ENCODE data around the gene KLLN.
"Not testable (repeated sequence)": the region's sequence is repeated elsewhere in the genome, so short reads cannot be mapped to it uniquely, and the experiment has no call there.

Gene KLLN

DNA sequence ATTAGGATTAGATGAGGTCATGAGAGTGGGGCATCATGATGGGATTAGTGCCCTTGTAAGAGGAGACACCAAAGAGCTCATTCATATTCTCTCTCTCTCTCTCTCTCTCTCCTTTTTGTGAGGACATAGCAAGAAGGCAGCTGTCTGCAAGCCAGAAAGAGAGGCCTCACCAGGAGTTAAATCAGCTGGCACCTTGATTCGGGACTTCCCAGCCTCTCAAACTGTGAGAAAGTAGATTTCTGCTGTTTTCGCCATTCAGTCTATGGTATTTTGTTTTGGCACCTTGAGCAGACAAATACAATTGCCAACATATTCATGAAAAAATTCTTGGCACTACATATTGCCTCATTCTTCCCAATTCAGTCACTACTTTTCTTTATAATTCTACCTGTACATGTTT, 24.7 kb downstream of the KLLN start:
- DNase-seq: no peak

DNA sequence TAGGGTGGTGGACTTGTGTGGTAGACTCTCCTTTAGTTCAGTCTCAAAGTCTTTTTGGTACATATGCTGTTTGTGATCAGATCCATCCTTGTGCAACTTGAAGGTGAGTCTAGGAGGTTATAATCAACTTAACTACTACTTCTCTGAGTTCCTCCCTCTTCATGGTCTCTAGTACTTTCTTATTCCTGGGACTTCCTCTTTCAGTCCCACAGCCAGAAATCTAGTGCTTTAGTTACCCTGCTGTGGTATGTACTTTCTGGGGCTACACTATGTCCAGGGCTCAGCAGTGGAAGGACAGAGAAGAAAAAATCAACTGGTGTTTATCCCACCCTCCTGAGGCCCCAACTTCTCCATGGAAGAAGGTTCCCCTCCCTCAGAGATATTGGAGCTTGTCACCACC, 25.9 kb downstream of the KLLN start:
- no peak for DNase-seq

DNA sequence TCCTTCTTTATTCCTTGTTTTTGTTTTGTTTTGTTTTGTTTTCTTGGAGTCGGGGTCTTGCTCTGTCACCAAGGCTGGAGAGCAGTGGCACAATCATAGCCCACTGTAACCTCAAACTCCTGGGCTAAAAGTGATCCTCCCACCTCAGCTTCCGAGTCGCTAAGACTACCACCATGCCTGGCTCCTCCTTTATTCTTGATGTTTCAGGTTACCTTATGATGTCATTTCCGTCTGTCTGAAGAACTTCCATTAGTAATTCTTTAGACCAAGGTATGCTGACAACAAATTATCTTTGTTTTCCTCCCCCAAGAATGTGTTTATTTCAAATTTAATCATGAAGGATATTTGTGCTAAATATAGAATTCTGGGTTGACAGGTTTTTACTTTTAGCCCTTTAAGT, 27.2 kb downstream of the KLLN start:
- DNase-seq: no peak

DNA sequence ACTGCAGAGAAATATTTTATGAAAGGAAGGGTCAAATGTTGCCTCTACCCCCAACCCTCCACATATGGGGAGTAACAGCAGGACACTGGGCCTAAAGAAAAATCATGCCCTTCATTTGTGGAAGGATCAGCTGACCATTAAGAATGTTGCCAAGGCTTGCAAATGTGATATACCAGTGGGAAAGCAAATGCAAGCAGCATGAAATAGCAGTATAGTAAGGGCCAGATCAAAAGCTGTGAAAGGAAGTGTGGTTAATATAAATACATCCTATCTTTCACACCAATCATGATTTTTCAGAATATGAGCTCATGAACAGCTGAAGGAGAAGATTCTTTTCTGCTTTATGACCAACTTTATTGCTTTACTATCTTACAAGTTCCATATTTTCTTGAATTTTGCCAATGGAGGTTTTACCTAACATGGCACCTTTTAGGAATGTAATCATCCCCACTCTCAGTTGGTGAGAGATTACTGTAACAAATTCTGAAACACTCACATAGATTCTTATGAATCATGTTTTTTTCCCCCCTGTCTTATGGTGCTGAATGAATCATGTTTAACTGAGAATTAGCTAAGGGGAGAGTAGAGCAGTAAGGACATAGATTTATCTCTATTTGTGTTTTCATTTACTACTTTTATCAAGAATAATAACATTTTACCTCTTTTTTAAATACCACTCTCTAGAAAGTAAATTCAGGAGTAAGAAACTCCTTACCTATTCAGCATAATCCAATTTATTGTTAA, 33.2 kb downstream of the KLLN start:
- no peak for DNase-seq

DNA sequence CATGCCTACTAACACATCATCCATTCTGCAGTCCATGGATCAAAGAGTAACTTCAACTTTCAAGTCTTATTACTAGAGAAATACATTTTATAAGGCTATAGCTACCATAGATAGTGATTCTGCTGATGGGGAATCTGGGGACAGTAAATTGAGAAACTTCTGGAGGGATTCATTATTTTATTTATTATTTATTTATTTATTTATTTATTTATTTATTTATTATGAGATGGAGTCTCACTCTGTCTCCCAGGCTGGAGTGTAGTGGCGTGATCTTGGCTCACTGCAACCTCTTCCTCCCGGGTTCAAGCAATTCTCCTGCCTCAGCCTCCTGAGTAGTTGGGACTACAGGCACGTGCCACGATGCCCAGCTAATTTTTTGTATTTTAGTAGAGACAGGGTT, 34.3 kb downstream of the KLLN start:
- DNase-seq: not testable (repeated sequence)

DNA sequence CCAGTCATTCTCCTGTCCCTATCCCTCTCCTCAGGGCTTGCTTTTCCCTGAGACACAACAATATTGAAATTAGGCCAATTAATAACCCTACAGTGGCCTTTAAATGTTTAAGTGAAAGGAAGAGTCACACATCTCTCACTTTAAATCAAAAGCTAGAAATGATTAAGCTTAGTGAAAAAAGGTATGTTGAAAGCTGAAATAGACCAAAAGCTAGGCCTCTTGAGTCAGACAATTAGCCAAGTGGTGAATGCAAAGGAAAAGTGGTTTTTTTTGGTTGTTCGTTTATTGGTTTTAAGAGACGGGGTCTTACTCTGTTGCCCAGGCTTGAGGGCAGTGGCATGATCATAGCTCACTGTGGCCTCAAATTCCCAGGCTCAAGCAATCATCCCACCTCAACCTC, 35.7 kb downstream of the KLLN start:
- no peak for DNase-seq

DNA sequence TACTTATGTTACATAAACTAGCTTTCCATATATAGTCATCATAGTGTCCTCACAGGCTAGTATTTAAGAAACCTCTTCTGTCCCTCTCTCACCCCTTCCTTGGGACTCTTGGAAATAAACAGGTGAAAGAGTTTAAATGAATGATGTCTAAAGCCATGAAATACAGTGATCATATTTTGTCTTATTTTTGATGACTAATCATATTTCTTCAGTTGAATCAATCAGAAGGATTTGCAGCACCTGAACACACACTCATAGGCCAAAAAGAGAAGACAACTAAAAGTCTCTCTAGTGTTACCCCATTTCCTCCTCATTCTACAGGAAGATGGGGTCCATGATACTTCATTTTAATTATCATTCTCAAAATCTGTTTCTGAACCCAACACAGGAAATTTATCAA, 36.7 kb downstream of the KLLN start:
- DNase-seq: no peak

DNA sequence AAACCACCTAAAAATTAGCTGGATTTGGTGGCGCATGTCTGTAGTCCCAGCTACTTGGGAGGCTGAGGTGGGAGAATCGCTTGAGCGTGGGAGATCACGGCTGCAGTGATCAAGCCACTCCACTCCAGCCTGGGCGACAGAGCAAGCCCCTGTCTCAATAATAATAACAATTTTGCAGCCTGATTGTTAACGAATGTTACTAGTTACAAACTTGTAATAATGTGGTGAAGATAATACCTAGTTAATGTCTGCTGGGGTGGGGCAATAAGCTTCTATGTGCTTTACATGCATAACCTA, 44.1 kb downstream of the KLLN start:
- DNase-seq: no peak

DNA sequence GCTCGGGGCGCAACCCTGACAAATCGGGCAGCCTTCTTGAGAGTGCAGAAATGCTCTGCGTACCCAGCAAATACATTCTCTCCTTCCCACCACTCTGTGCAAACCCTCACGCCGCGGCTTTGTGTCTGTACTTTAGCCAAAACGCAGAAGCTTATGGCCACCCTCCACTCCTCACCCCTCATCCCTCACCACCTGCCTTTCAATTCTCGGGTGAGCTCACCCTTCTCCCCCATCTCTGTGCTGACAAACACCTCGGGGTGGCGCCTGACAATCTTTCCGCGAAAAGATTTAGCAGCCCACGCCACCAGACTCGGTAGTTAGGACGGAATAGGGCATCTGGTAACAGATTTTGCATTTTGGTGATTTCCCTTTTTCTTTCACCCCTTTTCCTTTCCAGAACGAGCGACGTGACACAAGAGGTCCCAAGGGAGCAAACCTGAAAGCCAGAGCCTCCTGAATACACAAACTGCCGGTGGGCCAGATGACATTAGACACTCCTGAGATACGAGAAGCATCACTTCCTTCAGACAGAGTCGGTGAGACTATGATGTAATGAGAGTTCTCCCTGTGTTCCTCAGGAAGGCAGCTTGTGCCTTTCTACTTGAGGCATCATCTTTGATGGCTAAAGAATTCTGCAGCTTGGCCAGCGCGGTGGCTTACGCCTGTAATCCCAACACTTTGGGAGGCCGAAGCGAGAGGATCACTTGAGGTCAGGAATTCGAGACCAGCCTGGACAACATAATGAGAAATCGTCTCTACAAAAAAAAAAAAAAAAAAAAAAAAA, 44.6 kb downstream of the KLLN start:
- peak; percentile 67 to 70 for DNase-seq

DNA sequence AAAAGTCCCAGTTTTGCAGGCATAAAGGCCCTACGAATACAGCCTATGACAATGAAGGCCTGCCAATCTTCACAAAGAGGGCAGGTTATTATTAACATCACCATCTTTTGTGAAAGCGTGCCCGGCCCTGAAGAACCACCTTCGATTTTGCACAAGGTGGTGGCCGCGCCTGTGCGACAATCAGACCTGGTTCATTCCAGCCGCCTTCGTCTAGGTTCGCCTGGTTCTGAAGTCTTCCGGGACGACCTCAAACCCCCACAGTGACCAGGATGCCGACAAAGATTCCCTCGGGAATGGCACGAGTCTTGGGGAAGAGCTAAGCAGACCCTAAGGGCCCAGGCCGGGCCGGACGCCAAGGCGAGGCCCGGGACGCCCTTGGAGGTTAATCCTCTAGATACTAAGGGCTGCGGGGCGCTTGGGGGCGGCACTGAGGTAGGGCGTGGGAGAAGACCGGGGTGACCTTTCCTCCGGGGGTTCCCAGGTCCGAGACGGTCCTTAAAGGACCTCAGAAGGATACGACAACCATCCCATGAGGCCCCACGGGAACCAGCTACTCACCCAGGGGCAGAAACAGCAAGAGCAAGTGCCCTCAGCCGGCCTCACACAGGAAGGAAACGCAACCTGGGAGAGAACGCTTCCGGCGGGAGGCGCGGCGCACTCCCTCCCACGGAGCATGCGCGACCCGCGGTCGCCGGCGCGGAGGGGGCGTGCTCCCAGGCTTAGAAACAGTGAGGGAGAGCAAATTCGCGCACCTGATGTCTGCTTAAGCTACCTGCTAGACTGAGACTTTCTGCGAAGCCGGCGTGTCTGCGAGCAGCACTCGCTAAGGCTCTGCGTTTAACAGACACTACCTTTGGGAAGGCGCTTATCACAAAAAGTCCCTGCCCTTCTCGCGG, 45.5 kb downstream of the KLLN start, which contains the start of gene ATAD1:
TSS of gene ATAD1 (minus strand) at position 618 of the 896 bp plus-strand sequence. CDS start 3,627 bp downstream, outside the sequence.
- peak; percentile 87 for DNase-seq

DNA sequence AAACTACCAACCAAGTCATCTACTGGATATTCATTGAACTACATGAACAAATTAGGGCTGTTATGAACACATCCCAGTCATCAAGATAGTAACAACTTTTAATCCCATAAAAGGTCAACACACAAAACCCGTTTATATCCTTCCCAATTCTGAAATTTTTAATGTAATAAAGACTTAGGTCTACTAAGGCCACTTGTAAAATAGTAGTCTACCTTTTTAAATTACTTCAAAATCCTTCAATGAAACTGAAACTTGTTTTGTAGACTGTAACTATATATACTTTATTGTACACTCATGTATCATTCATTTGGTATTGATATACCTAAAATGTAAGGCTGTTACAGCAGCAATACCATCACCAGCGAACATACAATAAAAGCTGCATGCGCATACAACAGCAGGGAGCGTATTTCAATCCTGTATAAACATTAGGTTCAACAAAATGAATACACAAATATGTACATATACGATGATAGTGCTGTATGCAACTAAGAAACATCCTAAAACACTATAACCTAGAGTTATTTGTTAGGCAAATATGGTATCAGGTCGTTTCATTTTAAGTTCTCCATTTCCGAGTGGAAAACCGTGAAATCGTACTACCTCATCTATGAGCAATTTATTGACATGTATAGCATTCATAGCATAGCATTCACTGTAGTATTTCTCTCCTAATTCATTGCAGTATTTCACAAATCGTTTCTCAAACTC, 46.3 kb downstream of the KLLN start:
- DNase-seq: no peak

DNA sequence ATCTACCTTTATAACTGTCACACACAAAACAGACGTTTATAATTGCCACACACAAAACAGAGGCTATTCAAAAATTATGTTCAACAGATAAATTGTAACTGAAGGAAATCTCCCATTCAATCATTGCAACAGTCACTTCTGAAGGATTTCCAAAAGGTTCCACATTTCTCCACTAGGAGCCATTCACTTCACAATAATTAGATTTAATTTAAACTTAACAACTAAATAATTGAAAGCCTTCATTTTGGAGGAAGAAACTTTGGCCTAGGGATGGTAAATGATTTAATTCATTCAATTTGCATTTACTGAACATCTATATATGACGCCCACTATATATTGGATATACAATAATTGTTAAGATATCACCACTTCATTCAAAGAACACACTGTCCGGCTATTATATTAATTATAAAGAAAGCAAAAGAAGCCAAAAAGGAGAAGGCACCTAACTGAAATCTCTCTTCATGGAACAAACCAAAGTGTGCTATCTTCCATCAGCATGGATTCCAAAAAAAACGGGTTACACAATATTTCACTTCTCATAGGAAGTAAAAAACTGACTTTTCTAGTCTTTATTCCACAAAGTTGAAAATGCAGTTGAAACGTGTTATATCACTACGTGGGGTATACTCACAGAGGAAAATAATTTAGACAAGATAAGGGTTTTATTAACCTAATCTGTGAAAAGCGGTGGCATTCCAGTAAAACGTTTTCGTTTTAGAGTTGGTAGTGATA, 47.0 kb downstream of the KLLN start:
- no peak for DNase-seq

Measured in stimulated activated CD4-positive, alpha-beta T cell treated with anti-CD3 and anti-CD28 coated beads, Interleukin-2, amount 100 ng/mL, for 24 hours (primary cell).